ENCODE results near the gene SEMA5B. TPM values are rescaled to one million over a fixed set of nuclear protein-coding genes. Genes with fewer than 3 reads are reported as not detected.

Gene SEMA5B
- total RNA-seq, 1 experiment from 2014 or later: not detected

GRCh38 chr3:122917412-122917811 is 110.2 kb downstream of the SEMA5B start:
- no peak overlapping the region for H3K27ac Mint-ChIP-seq (ENCODE audit: low read depth, unreplicated experiment)
- no peaks in the 10 kb centered on the region for H3K36me3 Mint-ChIP-seq (ENCODE audit: insufficient read depth, unreplicated experiment)
- ChIA-PET POLR2A (interaction anchor here (1.1 kb wide), 1 partner anchor 61 kb away, joined by 4 read pairs; no protein-coding TSS in a partner anchor), CTCF (no interaction called here)
- no peaks in the 10 kb centered on the region for H3K4me1 Mint-ChIP-seq (ENCODE audit: insufficient read depth, unreplicated experiment)
- intact Hi-C loops (cut with micrococcal nuclease): no loop called here
- peaks cover 27% of the 10 kb centered on the region for H3K27me3 Mint-ChIP-seq (ENCODE audit: insufficient read depth, unreplicated experiment)
- H3K4me3 Mint-ChIP-seq (ENCODE audit: unreplicated experiment): no peak overlapping the region
- no peak for DNase-seq (ENCODE audit: unreplicated experiment)
- TF ChIP-seq CTCF (IDR thresholded peaks at IDR 0.05; ENCODE audit: unreplicated experiment): no peak
- BruUV-seq (replicated peaks): no TSS peak
- no peaks in the 10 kb centered on the region for H3K9me3 Mint-ChIP-seq (ENCODE audit: unreplicated experiment)

GRCh38 chr3:122916580-122916979 is 111.0 kb downstream of the SEMA5B start:
- POLR2A ChIA-PET: interaction anchor here (0.6 to 1.4 kb wide), 3 partner anchors 9 to 439 kb away, joined by 3 read pairs; no protein-coding TSS in a partner anchor
- DNase-seq (ENCODE audit: unreplicated experiment): no peak
- CTCF ChIA-PET: interaction anchor here (0.7 to 0.8 kb wide), 2 partner anchors 26 to 32 kb away, joined by 3 to 4 read pairs; no protein-coding TSS in a partner anchor
- no peak overlapping the region for H3K27ac Mint-ChIP-seq (ENCODE audit: low read depth, unreplicated experiment)
- BruUV-seq (replicated peaks): no TSS peak
- H3K27me3 Mint-ChIP-seq (ENCODE audit: insufficient read depth, unreplicated experiment): peaks cover 27% of the 10 kb centered on the region
- no peaks in the 10 kb centered on the region for H3K36me3 Mint-ChIP-seq (ENCODE audit: insufficient read depth, unreplicated experiment)
- no peak overlapping the region for H3K4me3 Mint-ChIP-seq (ENCODE audit: unreplicated experiment)
- intact Hi-C loops (cut with micrococcal nuclease): no loop called here
- H3K4me1 Mint-ChIP-seq (ENCODE audit: insufficient read depth, unreplicated experiment): no peaks in the 10 kb centered on the region
- TF ChIP-seq CTCF (IDR thresholded peaks at IDR 0.05; ENCODE audit: unreplicated experiment): no peak
- H3K9me3 Mint-ChIP-seq (ENCODE audit: unreplicated experiment): no peaks in the 10 kb centered on the region

- H3K27ac Mint-ChIP-seq (ENCODE audit: low read depth, unreplicated experiment): no peak overlapping the region
- intact Hi-C loops (cut with micrococcal nuclease): no loop called here
- H3K27me3 Mint-ChIP-seq (ENCODE audit: insufficient read depth, unreplicated experiment): peaks cover 27% of the 10 kb centered on the region
- ChIA-PET CTCF (interaction anchor here (0.7 to 0.8 kb wide), 2 partner anchors 26 to 31 kb away, joined by 3 to 4 read pairs; no protein-coding TSS in a partner anchor), POLR2A (interaction anchor here (0.6 to 1.4 kb wide), 2 partner anchors 9 to 438 kb away, joined by 3 read pairs; no protein-coding TSS in a partner anchor)
- no peaks in the 10 kb centered on the region for H3K4me1 Mint-ChIP-seq (ENCODE audit: insufficient read depth, unreplicated experiment)
- no TSS peak for BruUV-seq (replicated peaks)
- no peak for DNase-seq (ENCODE audit: unreplicated experiment)
- TF ChIP-seq CTCF (IDR thresholded peaks at IDR 0.05; ENCODE audit: unreplicated experiment): no peak
- H3K4me3 Mint-ChIP-seq (ENCODE audit: unreplicated experiment): no peak overlapping the region
- no peaks in the 10 kb centered on the region for H3K36me3 Mint-ChIP-seq (ENCODE audit: insufficient read depth, unreplicated experiment)
- no peaks in the 10 kb centered on the region for H3K9me3 Mint-ChIP-seq (ENCODE audit: unreplicated experiment)
Observed at GRCh38 chr3:122916084-122916483, 111.5 kb downstream of the SEMA5B start.

GRCh38 chr3:122915300-122916055 is 112.1 kb downstream of the SEMA5B start:
- H3K4me3 Mint-ChIP-seq (ENCODE audit: unreplicated experiment): no peak overlapping the region
- BruUV-seq (replicated peaks): no TSS peak
- ChIA-PET CTCF (interaction anchor here (0.6 kb wide), 2 partner anchors 156 to 242 kb away, joined by 3 to 4 read pairs; no protein-coding TSS in a partner anchor), POLR2A (interaction anchor here (1.4 kb wide), 1 partner anchor 8 kb away, joined by 3 read pairs; no protein-coding TSS in a partner anchor)
- intact Hi-C loops (cut with micrococcal nuclease): no loop called here
- no peak overlapping the region for H3K27ac Mint-ChIP-seq (ENCODE audit: low read depth, unreplicated experiment)
- H3K9me3 Mint-ChIP-seq (ENCODE audit: unreplicated experiment): no peaks in the 10 kb centered on the region
- H3K27me3 Mint-ChIP-seq (ENCODE audit: insufficient read depth, unreplicated experiment): peaks cover 22% of the 10 kb centered on the region
- H3K36me3 Mint-ChIP-seq (ENCODE audit: insufficient read depth, unreplicated experiment): no peaks in the 10 kb centered on the region
- no peak for TF ChIP-seq CTCF (IDR thresholded peaks at IDR 0.05; ENCODE audit: unreplicated experiment)
- no peak for DNase-seq (ENCODE audit: unreplicated experiment)
- H3K4me1 Mint-ChIP-seq (ENCODE audit: insufficient read depth, unreplicated experiment): no peaks in the 10 kb centered on the region

Data from MCF 10A (cell line).